GM19324 (cell line): ENCODE results near the gene LRP1.

ENCODE experiments used
- ATAC-seq: cut with Tn5 transposase; IDR thresholded peaks from one replicate; pipeline ENCODE4 v1.9.1; 2021; ENCODE audit warnings: mild to moderate bottlenecking, moderate library complexity; ENCODE audit not compliant: unreplicated experiment, low FRiP score

The LRP1 gene

DNA sequence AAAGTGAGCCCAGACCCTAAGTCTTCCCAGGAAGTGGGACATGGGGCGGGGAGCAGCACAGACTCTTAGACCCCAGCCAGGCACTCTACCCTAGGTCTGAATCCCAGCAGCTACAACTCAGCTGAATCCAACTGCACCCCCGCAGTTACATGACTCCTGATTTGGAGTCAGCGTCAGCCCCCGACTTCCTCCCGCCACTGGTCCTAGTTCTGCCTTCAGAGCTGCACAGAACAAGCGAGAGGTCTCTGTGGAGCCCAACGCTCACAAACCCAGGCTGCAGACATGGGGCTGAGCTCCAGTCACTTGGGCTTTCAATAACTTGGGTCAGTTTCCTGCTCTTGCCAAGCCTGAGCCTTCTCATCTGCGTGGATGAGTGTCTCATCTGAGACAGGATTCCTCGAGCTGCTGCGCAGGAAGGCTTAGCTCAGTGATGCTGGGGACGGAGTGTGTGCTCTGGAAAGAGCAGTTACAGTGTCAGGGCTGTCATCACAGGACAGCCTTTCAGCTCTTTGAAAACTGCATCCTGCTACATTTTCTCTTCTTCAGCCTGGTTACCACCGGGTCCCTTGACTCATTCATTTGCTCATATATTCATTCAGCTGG is 57.7 kb downstream of the LRP1 start:
- no peak for ATAC-seq

- no peak for ATAC-seq
These were observed 59.2 kb downstream of the LRP1 start for GRCh38 chr12:57187222-57188089.

GRCh38 chr12:57188090-57188425 is 59.8 kb downstream of the LRP1 start:
- no peak for ATAC-seq

- no peak for ATAC-seq
These were observed 61.8 kb downstream of the LRP1 start for GRCh38 chr12:57190037-57190436.

GRCh38 chr12:57190821-57191220 is 62.5 kb downstream of the LRP1 start:
- no peak for ATAC-seq

- no peak for ATAC-seq
These were observed 63.1 kb downstream of the LRP1 start for GRCh38 chr12:57191410-57191809.

GRCh38 chr12:57192920-57193319 is 64.6 kb downstream of the LRP1 start:
- ATAC-seq, result no peak

DNA sequence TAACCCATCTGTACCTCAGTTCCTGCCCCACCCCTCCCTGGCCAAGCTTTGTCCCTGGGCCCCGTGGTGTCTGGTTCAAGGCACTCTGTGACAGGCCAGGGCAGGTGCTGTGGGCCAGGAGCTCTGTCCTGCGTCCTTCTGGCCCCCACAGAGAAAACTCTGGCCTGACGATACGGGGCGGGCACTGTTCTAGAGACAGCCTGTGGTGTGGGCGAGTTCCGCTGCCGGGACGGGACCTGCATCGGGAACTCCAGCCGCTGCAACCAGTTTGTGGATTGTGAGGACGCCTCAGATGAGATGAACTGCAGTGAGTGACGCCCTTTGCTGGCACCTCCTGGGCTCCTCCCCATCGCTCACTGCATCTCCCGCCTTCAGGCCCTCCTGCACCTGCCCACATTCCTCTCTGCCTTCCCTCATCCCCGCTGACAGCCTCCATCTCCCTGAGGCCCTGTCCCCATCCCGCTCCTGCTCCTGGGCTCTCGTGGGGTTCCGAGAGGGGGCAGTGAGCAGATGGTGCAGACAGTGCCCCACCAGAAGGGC is 65.5 kb downstream of the LRP1 start:
- ATAC-seq, result no peak

DNA sequence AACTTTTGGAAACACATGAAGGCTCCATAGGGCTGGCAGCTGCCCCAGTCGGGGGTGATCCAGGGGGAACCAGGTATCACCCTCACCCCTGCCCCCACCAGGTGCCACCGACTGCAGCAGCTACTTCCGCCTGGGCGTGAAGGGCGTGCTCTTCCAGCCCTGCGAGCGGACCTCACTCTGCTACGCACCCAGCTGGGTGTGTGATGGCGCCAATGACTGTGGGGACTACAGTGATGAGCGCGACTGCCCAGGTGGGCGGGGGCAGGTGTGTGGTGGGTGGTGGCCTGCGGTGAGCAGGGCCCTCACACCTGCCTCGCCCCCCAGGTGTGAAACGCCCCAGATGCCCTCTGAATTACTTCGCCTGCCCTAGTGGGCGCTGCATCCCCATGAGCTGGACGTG is 66.0 kb downstream of the LRP1 start:
- no peak for ATAC-seq

- no peak for ATAC-seq
These were observed 66.9 kb downstream of the LRP1 start for GRCh38 chr12:57195186-57195585.

GRCh38 chr12:57195611-57196371 is 67.5 kb downstream of the LRP1 start:
- no peak for ATAC-seq

GRCh38 chr12:57196439-57196838 is 68.2 kb downstream of the LRP1 start:
- no peak for ATAC-seq

DNA sequence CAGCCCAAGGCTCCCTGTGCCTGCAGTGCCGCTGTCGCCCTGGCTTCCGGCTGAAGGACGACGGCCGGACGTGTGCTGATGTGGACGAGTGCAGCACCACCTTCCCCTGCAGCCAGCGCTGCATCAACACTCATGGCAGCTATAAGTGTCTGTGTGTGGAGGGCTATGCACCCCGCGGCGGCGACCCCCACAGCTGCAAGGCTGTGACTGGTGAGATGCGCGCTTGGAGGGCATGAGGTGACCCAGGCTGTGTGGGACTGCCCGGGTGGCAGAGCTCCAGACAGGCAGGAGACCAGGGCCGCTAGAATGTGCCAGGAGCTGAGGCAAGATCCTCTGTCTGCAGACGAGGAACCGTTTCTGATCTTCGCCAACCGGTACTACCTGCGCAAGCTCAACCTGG is 68.7 kb downstream of the LRP1 start:
- no peak for ATAC-seq

- ATAC-seq, result no peak
These were observed 70.0 kb downstream of the LRP1 start for GRCh38 chr12:57198329-57198728.

DNA sequence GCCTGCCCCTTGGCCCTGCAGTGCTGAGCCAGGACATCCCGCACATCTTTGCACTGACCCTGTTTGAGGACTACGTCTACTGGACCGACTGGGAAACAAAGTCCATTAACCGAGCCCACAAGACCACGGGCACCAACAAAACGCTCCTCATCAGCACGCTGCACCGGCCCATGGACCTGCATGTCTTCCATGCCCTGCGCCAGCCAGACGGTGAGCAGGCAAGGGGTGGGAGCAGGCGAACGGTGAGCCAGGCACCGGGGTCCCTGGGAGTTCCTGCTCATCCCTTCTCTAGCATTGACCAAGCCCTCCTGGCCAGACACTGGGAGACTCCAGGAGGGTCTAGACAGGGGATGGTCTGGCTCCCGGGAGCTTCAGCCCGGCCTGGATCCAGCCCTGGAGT is 70.9 kb downstream of the LRP1 start:
- no peak for ATAC-seq

GRCh38 chr12:57200497-57200896 is 72.2 kb downstream of the LRP1 start:
- no peak for ATAC-seq

GRCh38 chr12:57201219-57201618 is 72.9 kb downstream of the LRP1 start:
- no peak for ATAC-seq

DNA sequence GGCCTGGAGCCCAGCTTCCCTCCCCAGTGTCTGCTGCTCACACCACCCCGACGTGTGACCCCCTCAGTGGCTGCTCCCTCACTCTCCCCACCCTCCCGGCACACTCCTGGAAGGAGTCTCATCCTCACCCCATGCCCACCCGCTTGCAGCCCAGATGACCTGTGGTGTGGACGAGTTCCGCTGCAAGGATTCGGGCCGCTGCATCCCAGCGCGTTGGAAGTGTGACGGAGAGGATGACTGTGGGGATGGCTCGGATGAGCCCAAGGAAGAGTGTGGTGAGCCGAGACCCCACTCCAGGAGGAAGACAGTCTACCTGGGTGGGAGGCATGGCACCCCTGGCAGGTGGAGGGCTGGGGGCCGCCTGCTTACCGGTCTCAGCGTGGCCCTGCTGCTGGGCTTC is 73.3 kb downstream of the LRP1 start:
- ATAC-seq, result no peak

- no peak for ATAC-seq
These were observed 74.0 kb downstream of the LRP1 start for GRCh38 chr12:57202321-57202720.

- ATAC-seq, result no peak
These were observed 74.9 kb downstream of the LRP1 start for GRCh38 chr12:57203201-57203600.

DNA sequence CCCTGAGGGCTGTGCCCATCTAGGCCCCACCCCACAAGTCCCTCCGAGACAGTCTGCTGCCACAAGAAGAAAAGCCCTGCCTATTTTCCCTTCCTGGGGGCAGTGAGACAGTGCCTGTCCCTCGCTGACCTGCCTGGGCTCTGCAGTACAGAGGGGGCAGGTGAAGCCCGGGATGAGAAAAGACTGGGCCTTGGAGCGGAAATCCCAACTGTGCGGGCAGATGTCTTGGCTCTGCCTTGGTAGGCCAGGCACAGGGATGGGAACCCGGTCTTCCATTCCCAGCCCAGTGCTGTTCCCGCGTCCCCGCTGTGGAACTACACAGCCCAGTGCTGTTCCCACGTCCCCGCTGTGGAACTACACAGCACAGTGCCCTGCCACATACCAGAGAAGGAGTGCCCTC is 75.5 kb downstream of the LRP1 start:
- ATAC-seq, result no peak
